Gastroesophageal sphincter (tissue), 4 donors: ENCODE results near the gene HAT1. TPM values are rescaled to one million over a fixed set of nuclear protein-coding genes. Genes with fewer than 3 reads are reported as not detected.

ENCODE experiments used
- ATAC-seq: fragments of 150-250 bp; one replicate; pipeline ENCODE4 v1.9.1; 2016; ENCODE audit warnings: mild to moderate bottlenecking, moderate library complexity
- H3K27ac ChIP-seq, 4 donors: fragments of 200-600 bp; sonication (generic) in 3 of 4; 1 replicate in 3 of 4; 2 replicates in 1 of 4; pipeline ENCODE4 v1.5.1; 2016 to 2019
- H3K27me3 ChIP-seq: fragments of 200-600 bp; sonication (generic); one replicate; pipeline ENCODE4 v1.5.1; 2019
- H3K36me3 ChIP-seq, 2 donors: fragments of 200-600 bp; sonication (generic); one replicate each; pipeline ENCODE4 v1.5.1; 2019; ENCODE audit warnings: control low read depth in 1 of 2
- H3K4me1 ChIP-seq, 3 donors: fragments of 200-600 bp; sonication (generic); 1 replicate in 2 of 3; 2 replicates in 1 of 3; pipeline ENCODE4 v1.5.1; 2016 to 2019; ENCODE audit warnings: control low read depth in 2 of 3
- H3K4me3 ChIP-seq, 2 donors: fragments of 200-600 bp; sonication (generic); one replicate each; pipeline ENCODE4 v1.5.1; 2019; ENCODE audit warnings: mild to moderate bottlenecking in 1 of 2, moderate library complexity in 1 of 2
- H3K9me3 ChIP-seq, 3 donors: fragments of 200-600 bp; sonication (generic); one replicate each; pipeline ENCODE4 v1.5.1; 2017 to 2019; ENCODE audit warnings: control low read depth in 2 of 3
- EP300 ChIP-seq: sonication (generic); formaldehyde crosslinking; IDR thresholded peaks from one replicate; pipeline ENCODE4 v1.6.1; 2017; ENCODE audit warnings: antibody characterized with exemption, mild to moderate bottlenecking
- POLR2A ChIP-seq, 2 donors: fragments of 450-650 bp; IDR thresholded peaks; one replicate each; pipeline ENCODE4 v1.6.1; 2017; ENCODE audit warnings: antibody characterized with exemption in 2 of 2, mild to moderate bottlenecking in 2 of 2, moderate library complexity in 1 of 2
- POLR2AphosphoS5 ChIP-seq: sonication (generic); formaldehyde crosslinking; IDR thresholded peaks from one replicate; pipeline ENCODE4 v1.6.1; 2017; ENCODE audit warnings: antibody characterized with exemption
- WGBS, 2 donors: methylation state at CpG; one replicate each; pipeline ENCODE4 v1.1.5; 2018; ENCODE audit warnings: low coverage in 1 of 2; 5-methylcytosine and 5-hydroxymethylcytosine counted together
- total RNA-seq, 4 donors: library from RNA; depleted of rRNA; stranded (reverse); fragments of >200 nt; gene quantifications; one replicate each; pipeline ENCODE4 v1.1.0, GENCODE V29; 2016
- TF ChIP-seq, protein P1 (sequence below), 4 experiments: fragments of 200-600 bp in 2 of 4; fragments of 450-650 bp in 2 of 4; sonication (generic) in 1 of 4; IDR thresholded peaks; one replicate each; pipeline ENCODE4 v1.5.1; 2017 to 2019; ENCODE audit warnings: antibody characterized with exemption in 4 of 4, mild to moderate bottlenecking in 2 of 4, moderate library complexity in 2 of 4

HAT1 gene
- total RNA-seq, 4 donors from 2014 or later = 25.2 to 34.2 (median 31.3) TPM

DNA sequence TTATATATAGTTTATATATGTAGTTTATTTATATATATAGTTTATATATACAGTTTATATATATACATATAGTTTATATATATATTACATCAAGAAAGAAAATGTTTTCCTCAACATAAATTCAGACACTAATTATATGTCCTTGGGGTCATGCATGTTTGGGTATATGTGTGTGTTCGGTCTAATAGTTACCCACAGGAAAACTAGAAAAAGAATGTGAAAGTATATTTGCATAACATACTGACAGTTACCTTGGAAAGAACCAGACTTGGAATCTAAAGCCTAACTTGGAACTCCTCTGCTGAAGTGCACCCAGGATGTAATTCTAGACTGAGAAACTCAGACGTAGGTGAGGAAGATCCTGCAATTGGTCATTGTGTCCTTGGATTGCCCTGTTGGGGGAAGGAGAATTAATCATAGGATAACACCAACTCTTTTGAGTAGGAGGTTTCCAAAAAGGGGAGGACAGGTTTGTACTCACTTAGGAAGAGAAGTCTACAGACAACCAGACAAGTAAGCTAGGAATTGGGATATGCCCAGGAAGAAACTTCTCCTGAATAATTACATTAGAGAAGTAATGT lies 19.3 kb upstream of the HAT1 start:
- TF ChIP-seq, protein P1, sequence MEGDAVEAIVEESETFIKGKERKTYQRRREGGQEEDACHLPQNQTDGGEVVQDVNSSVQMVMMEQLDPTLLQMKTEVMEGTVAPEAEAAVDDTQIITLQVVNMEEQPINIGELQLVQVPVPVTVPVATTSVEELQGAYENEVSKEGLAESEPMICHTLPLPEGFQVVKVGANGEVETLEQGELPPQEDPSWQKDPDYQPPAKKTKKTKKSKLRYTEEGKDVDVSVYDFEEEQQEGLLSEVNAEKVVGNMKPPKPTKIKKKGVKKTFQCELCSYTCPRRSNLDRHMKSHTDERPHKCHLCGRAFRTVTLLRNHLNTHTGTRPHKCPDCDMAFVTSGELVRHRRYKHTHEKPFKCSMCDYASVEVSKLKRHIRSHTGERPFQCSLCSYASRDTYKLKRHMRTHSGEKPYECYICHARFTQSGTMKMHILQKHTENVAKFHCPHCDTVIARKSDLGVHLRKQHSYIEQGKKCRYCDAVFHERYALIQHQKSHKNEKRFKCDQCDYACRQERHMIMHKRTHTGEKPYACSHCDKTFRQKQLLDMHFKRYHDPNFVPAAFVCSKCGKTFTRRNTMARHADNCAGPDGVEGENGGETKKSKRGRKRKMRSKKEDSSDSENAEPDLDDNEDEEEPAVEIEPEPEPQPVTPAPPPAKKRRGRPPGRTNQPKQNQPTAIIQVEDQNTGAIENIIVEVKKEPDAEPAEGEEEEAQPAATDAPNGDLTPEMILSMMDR (IDR thresholded peaks at IDR 0.05) = no peak
- TF ChIP-seq POLR2AphosphoS5 (no peak), EP300 (no peak), POLR2A (IDR thresholded peaks at IDR 0.05) (no peak)
- H3K36me3 ChIP-seq = no peaks in the 10 kb centered on the region
- WGBS, 2 donors = 23 to 26% methylated on average over 2 of the region's 2 CpGs
- no peaks in the 10 kb centered on the region for H3K9me3 ChIP-seq
- H3K4me1 ChIP-seq = peaks cover 0 to 4% (median 0%) of the 10 kb centered on the region in 3 donors
- no peaks in the 10 kb centered on the region for H3K27me3 ChIP-seq
- no peak overlapping the region for H3K4me3 ChIP-seq
- ATAC-seq = no peak
- H3K27ac ChIP-seq = no peak overlapping the region

GRCh38 chr2:171908235-171908634 lies 14.0 kb upstream of the HAT1 start:
- Histone ChIP-seq H3K4me3 (no peak overlapping the region), H3K27me3 (no peaks in the 10 kb centered on the region), H3K36me3 (no peaks in the 10 kb centered on the region), H3K4me1 (no peaks in the 10 kb centered on the region), H3K27ac (no peak overlapping the region), H3K9me3 (no peaks in the 10 kb centered on the region)
- TF ChIP-seq, protein P1 (IDR thresholded peaks at IDR 0.05) = no peak
- TF ChIP-seq POLR2AphosphoS5 = no peak
- no peak for TF ChIP-seq POLR2A (IDR thresholded peaks at IDR 0.05)
- no peak for TF ChIP-seq EP300
- ATAC-seq = no peak
- WGBS, 2 donors = 71 to 92% methylated on average over 1 of the region's 1 CpG

GRCh38 chr2:171909266-171909665 lies 13.0 kb upstream of the HAT1 start:
- TF ChIP-seq POLR2AphosphoS5 (no peak), EP300 (no peak), POLR2A (IDR thresholded peaks at IDR 0.05) (no peak)
- TF ChIP-seq, protein P1 (IDR thresholded peaks at IDR 0.05) = no peak
- H3K27me3 ChIP-seq = no peaks in the 10 kb centered on the region
- H3K4me1 ChIP-seq = no peaks in the 10 kb centered on the region
- no peak overlapping the region for H3K4me3 ChIP-seq
- no peak for ATAC-seq
- no peaks in the 10 kb centered on the region for H3K36me3 ChIP-seq
- H3K27ac ChIP-seq = no peak overlapping the region
- no peaks in the 10 kb centered on the region for H3K9me3 ChIP-seq
- WGBS, 2 donors = 74 to 82% methylated on average over 1 to 3 of the region's 3 CpGs

DNA sequence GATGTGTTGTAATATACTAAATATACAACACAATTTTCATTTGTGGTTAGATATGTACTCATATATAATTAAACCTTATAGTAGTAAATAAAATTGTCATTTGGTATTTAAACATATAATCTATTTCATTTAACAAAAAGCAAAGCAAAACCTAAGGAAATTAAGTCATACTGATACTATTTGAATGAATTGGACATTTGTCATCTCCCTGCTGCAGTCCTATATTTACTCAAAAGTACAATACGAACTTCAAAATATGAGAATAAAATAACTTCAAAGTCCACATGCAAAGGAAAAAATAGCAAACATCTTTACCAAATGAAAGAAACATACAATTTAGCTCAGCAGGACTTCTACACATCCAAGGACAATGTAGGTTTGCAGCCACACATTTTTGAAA lies 11.8 kb upstream of the HAT1 start:
- Histone ChIP-seq H3K9me3 (no peaks in the 10 kb centered on the region), H3K4me3 (no peak overlapping the region), H3K27me3 (no peaks in the 10 kb centered on the region), H3K27ac (no peak overlapping the region), H3K36me3 (no peaks in the 10 kb centered on the region), H3K4me1 (no peaks in the 10 kb centered on the region)
- 36 to 55% methylated on average over 1 of the region's 1 CpG for WGBS, 2 donors
- no peak for ATAC-seq
- TF ChIP-seq POLR2AphosphoS5 (no peak), POLR2A (IDR thresholded peaks at IDR 0.05) (no peak), EP300 (no peak)
- TF ChIP-seq, protein P1 (IDR thresholded peaks at IDR 0.05) = no peak

GRCh38 chr2:171913517-171913916 lies 8.7 kb upstream of the HAT1 start:
- 61 to 72% methylated on average over 3 of the region's 3 CpGs for WGBS, 2 donors
- Histone ChIP-seq H3K9me3 (no peaks in the 10 kb centered on the region), H3K27ac (no peak overlapping the region), H3K36me3 (no peaks in the 10 kb centered on the region), H3K4me3 (no peak overlapping the region), H3K27me3 (no peaks in the 10 kb centered on the region), H3K4me1 (no peaks in the 10 kb centered on the region)
- TF ChIP-seq EP300 (no peak), POLR2A (IDR thresholded peaks at IDR 0.05) (no peak)
- ATAC-seq = no peak
